B cell (primary cell): ENCODE data around the gene NEK6.

ENCODE experiments used
- EZH2 ChIP-seq: IDR thresholded peaks from 2 replicates; pipeline ENCODE4 v1.6.1; 2012; ENCODE audit warnings: borderline replicate concordance, low read depth, mild to moderate bottlenecking, moderate library complexity, low read length; ENCODE audit not compliant: insufficient read depth, poor library complexity, severe bottlenecking
- TF ChIP-seq, protein P1 (sequence below): fragments of 200-600 bp; IDR thresholded peaks from one replicate; pipeline ENCODE4 v1.8.0; 2022; ENCODE audit warnings: antibody characterized with exemption, mild to moderate bottlenecking

DNA sequence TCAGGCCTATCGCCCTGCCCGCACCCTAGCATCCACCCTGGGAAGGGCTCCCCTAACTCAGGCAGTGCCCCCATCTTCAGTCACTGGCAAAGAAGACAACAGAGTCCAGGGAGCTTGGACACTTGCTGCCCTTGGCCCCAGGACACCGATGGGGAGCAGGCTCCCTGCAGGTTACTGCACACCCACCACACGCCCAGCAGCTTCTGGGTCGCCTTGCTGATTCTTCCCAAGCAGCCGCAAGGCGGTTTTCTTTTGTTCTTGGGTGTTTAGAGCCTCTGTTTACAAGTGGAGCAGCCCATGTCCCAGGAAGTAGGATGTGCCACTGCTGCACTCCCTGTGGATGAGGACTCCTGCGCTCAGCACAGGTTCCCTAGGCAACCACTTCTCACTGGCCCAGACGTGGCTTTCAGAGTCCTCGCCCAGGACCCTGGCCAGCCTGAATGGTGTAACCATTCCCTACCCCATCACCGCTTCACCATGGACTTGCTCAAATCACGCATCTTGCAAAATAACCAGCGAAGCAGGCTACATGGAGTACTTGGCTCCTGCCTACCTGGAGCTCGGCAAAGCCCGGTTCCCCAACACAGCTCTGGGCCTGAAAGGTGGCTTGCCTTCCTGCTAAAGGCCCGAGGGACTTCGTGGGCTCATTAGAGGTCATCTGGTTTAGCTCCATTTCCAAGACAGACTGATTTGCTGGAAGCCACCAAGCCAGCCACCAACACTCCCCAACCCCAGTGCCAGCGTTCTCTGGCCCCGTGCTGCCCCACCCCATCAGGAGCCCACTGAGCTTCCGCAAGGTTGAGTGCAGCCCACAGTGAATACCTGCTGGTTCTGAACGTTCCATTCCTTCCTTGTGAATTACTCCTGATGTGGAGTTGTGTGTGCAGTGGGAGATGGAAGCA is 97.5 kb downstream of the NEK6 start:
- TF ChIP-seq, protein P1, sequence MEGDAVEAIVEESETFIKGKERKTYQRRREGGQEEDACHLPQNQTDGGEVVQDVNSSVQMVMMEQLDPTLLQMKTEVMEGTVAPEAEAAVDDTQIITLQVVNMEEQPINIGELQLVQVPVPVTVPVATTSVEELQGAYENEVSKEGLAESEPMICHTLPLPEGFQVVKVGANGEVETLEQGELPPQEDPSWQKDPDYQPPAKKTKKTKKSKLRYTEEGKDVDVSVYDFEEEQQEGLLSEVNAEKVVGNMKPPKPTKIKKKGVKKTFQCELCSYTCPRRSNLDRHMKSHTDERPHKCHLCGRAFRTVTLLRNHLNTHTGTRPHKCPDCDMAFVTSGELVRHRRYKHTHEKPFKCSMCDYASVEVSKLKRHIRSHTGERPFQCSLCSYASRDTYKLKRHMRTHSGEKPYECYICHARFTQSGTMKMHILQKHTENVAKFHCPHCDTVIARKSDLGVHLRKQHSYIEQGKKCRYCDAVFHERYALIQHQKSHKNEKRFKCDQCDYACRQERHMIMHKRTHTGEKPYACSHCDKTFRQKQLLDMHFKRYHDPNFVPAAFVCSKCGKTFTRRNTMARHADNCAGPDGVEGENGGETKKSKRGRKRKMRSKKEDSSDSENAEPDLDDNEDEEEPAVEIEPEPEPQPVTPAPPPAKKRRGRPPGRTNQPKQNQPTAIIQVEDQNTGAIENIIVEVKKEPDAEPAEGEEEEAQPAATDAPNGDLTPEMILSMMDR: no peak
- no peak for TF ChIP-seq EZH2
